NCI-H526 (cell line): ENCODE data around the gene CRY2.

ENCODE experiments used
- DNase-seq, 2 experiments: peaks; one replicate each; lab custom pipeline; 2025; lab: John Stamatoyannopoulos, UW

The CRY2 gene

DNA sequence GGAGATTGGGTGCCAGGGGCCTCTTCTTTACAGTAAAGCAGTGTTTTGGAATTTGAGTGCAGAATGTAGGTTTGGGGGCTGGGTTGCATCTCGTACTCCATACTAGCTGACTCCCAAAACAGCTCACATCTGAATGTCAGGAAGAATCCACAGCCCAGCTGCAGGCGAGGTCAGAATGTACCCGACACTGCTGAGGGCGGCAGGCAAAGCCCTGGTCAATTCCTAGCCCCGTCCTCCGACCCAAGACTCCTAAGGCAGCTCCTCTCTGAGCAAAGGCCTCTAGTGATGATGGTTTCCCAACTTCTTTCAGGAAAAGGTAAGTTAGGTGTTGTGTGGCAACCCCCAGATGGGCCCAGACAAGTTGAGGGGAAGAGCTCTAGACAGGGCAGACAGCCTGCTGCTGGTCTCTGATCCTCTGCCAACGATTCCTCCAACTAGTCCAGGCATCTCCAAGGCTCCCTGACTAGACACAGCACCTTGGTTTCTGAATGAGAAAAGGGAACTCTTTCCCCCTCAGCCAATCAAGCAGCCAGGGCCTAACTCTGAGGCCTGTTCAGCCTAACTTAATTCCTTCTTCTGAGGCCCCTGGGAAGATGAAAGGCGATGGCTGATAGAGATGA lies 83.8 kb downstream of the CRY2 start:
- DNase-seq: no peak

GRCh38 chr11:45931739-45932138 lies 84.5 kb downstream of the CRY2 start:
- DNase-seq: no peak

DNA sequence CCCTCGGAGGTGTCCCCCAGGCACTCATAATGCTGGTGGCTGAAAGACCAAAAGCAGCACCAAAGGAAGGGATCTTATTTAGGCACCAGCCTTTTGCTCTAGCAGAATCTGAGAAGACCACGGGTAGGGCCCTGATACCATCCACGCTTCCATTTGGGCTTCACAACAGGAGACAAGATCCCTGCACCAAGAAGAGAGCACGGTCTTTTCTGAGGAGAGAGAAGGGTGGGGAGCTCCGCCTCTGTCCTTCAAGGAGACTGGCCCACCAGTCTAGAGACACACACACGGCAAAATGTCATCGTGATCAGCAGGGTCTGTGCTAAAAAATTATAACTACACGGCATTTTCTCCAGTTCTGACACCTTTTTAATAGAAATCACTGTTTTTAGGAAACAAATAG lies 84.9 kb downstream of the CRY2 start:
- no peak for DNase-seq
